Hematopoietic multipotent progenitor cell treated with erythropoietin and hydrocortisone succinate and interleukin-3 and kit ligand, for 4 days (in vitro differentiated cells): Measurements from ENCODE around the gene KLHL7.

Experiments
- DNase-seq: peaks from one replicate; pipeline ENCODE4 v3.0.0-alpha.2; 2015

KLHL7 gene, protein sequence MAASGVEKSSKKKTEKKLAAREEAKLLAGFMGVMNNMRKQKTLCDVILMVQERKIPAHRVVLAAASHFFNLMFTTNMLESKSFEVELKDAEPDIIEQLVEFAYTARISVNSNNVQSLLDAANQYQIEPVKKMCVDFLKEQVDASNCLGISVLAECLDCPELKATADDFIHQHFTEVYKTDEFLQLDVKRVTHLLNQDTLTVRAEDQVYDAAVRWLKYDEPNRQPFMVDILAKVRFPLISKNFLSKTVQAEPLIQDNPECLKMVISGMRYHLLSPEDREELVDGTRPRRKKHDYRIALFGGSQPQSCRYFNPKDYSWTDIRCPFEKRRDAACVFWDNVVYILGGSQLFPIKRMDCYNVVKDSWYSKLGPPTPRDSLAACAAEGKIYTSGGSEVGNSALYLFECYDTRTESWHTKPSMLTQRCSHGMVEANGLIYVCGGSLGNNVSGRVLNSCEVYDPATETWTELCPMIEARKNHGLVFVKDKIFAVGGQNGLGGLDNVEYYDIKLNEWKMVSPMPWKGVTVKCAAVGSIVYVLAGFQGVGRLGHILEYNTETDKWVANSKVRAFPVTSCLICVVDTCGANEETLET

GRCh38 chr7:23105644-23106056 is at the start of gene KLHL7:
Gene KLHL7, plus strand, starts transcription at chr7:23105785. Its CDS starts 242 bp downstream, at chr7:23106027.
- DNase-seq: peak; percentile 98

GRCh38 chr7:23058408-23059096 is 47.0 kb upstream of the KLHL7 start:
- peak; percentile 54 for DNase-seq

- DNase-seq: no peak
Measured at GRCh38 chr7:23061327-23061726, 44.3 kb upstream of the KLHL7 start.

DNA sequence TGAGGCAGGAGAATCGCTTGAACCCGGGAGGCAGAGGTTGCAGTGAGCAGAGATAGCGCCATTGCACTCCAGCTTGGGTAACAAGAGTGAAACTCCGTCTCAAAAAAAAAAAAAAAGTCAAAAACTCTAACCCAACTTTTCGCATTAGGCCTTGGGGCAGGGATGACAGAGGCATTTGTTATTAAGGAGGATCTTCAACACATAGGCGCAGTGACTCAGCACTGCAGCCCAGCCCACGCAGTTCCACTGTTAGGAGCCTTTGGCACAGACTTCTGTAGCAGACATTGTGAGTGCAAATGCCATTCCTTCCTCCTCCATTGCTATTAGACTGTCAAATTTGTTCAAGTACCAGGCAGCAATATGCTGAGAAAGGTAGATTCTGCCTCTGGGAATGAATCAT is 43.1 kb upstream of the KLHL7 start:
- DNase-seq: no peak

DNA sequence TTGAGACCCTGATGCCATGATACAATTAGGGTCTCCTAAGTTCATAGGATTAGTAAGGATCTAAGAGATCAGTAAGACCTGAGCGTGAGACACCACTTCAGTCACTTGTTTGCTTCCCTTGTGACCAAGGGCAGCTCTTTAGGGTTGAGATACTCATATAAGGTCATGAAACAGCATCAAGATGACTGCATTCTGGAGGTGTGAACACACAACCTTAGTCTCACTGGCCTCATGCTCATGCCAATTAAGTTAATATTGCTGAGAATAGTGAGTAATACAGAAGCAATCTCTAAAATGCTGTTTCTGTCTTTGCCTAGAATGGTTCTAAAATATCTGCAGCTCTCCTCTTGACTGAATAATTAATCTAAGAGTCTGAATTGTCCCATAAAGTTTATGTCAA is 39.6 kb upstream of the KLHL7 start:
- DNase-seq: no peak

DNA sequence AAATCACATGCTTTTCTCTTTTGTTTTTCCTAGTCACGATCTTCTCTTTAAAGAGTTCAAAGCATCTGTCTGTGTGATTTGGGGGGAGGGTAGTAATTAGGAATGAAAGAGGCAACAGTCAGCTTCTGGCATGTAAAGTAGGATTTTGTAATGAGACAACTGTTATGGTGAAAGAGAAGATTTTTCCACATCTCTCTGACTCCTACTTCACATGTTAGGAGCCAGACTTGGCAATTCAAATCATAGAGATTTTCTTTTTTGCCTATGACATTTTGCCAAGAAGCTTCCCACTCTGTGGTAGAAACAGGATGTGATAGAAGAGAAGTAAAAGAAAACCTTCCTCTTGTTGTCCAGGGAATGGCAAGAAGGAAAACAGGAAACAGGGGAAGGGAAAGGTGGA is 38.3 kb upstream of the KLHL7 start:
- no peak for DNase-seq

DNA sequence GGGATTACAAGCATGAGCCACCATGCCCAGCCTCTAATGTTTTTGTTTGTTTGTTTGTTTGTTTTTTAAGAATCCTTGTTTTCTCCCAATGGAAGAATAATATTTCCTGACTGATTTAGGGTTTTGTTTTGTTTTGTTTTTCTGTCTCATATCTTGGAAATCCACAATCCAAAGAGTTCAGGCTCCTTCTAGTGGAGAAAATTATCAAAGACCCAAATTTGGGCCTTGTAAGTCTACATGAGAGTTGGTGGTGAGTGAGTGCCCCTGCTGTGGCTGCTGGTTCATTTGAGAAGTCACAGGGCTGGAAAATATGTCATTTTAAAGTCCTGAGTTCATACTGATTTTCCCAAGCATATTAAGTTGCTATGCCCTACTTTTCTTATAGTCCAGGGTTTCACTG is 33.5 kb upstream of the KLHL7 start:
- peak; percentile 21 for DNase-seq

GRCh38 chr7:23072922-23073321 is 32.7 kb upstream of the KLHL7 start:
- DNase-seq: no peak

- DNase-seq: no peak
Measured at GRCh38 chr7:23074443-23075261, 30.9 kb upstream of the KLHL7 start.

DNA sequence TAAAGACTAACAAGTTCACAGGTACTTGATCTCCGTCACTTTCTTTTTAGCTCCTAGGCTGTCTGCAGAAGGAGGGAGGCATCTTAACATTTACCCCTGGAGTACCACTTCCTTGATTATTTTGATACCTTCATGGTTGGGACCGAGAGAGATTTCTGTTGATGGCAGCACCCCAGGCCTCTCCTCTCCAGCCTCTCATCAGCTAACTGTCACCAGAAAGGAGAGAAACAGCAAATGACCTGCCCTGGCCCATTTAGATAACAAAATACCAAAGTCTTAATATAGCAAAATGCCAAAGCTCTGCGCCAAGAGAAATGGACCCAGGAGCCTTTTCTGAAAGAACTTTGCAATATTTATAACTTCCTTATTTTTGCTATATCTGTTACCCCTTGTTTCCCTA is 30.0 kb upstream of the KLHL7 start:
- no peak for DNase-seq

DNA sequence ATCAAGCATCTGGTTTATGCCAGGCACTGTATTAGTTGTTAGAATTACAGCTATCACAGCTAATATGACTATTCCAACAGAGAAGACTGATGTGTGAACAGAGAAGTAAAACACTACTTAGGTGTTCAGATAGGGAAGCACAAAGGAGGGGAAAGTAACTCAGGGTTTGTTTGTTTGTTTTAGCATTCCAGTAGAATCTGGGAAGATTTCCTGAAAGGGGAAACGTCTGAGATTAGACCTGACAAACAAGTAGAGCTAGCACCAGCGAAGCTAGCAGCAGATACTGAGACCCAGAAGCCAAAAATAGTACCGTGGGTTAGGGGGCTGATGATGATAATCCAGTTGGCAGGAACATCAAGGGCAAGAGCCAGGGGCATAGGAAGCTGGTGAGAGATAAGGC is 28.8 kb upstream of the KLHL7 start:
- no peak for DNase-seq

DNA sequence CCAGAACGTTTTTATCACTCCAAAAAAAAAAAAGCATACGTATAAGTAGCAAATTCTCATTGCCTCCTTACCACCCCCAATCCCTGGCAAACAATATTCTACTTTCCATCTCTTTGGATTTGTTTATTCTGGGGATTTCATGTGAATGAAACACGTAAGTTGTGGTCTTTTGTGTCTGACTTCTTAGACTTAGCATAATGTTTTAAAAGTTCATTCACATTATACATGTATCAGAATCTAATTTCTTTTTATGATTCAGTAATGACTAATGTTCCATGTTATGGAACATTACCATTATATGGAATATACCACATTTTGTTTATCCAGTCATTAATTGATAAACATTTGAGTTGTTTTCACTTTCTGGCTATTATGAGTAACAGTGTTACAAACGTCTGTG is 12.5 kb upstream of the KLHL7 start:
- no peak for DNase-seq

GRCh38 chr7:23093546-23093945 is 12.0 kb upstream of the KLHL7 start:
- DNase-seq: no peak

DNA sequence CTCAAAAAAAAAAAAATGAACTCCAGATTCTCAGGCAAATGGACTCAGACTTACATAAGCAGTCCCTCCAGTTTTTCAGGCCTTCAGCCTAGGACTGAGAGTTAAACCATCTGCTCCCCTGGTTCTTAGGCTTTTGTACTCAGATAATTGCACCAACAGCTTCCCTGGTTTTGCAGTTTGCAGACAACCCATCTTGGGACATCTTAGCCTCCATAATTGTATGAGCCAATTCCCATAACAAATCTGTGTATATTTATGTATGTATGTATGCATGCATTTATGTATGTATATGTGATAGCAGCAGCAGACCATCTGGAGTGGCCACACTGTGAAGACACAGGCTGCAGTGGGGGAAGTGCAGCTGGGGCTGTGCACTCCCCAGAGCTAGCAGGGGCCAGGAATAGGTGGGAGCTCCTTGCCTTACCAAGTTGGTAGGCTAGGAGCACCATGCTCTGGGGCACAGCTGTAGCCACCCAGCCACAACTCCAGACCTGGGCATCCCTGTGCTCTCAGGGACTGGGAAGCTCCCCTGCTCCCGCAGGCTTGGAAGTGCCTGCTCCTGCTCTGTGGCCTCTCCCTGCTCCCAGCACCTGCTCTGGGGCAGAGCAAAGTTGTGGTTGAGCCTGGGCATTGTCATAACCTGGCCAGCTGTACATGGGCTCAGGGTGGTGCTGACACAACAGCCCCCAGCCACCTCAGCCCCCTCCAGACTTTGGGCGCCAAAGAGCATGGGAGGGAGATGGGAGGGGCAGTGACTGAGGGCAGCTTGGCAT is 8.9 kb upstream of the KLHL7 start:
- DNase-seq: no peak

DNA sequence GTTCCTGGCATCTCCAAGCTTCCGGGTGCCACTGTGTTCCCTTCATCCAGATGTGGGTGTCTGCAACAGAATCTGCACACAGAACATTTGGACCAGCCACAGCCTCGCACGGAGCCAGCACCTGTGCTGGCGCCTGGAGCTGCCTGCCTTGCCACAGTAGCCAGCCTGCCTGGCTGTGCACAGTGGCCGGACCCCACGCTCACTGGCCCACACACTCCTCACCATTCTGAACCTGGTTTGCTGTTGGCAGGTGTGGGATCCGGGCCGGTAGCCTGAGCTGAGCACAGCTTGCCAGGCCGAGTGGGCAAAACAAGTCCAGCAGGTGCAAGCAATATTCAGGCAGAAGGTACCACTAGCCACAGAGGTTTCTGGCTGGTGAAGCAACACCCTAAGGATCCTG is 7.6 kb upstream of the KLHL7 start:
- no peak for DNase-seq

GRCh38 chr7:23098460-23098859 is 7.1 kb upstream of the KLHL7 start:
- no peak for DNase-seq

GRCh38 chr7:23100697-23101096 is 4.9 kb upstream of the KLHL7 start:
- DNase-seq: peak; percentile 50

- peak; percentile 43 for DNase-seq
Measured at GRCh38 chr7:23105086-23105643, 420 bp upstream of the KLHL7 start.

- peak; percentile 87 for DNase-seq
Measured at GRCh38 chr7:23106057-23106822, 655 bp downstream of the KLHL7 start.

- DNase-seq: no peak
Measured at GRCh38 chr7:23106823-23107663, 1.5 kb downstream of the KLHL7 start.
